HG02981 (cell line): Measurements from ENCODE around the gene JAM3.
"Not testable (repeated sequence)": the region's sequence is repeated elsewhere in the genome, so short reads cannot be mapped to it uniquely, and the experiment has no call there.

Experiments used
- ATAC-seq: cut with Tn5 transposase; IDR thresholded peaks from one replicate; pipeline ENCODE4 v1.9.1; 2021; ENCODE audit warnings: mild to moderate bottlenecking, moderate library complexity; ENCODE audit not compliant: unreplicated experiment

JAM3 gene

DNA sequence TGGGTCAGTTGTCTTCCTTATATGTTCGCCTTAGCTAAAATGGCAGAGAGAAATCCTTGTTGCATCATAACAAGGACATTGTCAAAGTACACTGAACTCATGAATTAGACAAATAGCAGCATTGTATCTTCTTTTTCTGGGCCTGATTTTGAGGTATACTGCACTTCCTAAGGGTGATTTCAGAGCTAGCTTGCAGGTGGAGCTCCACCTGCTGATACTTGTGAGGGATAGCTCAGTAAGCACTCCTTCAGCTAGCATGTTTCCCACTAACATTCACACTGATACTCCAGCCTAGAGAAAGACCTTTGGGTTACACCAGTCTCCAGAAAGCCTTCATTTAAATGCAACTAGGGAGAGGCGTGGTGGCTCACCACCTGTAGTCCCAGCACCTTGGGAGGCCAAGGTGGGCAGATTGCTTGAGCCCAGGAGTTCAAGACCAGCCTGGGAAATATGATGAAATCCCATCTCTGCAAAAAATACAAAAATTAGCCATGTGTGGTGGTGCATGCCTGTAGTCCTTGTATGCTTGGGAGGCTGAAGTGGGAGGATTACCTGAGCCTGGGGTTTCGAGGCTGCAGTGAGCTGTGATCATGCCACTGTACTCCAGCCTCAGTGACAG lies 29.8 kb downstream of the JAM3 start:
- ATAC-seq, result no peak

DNA sequence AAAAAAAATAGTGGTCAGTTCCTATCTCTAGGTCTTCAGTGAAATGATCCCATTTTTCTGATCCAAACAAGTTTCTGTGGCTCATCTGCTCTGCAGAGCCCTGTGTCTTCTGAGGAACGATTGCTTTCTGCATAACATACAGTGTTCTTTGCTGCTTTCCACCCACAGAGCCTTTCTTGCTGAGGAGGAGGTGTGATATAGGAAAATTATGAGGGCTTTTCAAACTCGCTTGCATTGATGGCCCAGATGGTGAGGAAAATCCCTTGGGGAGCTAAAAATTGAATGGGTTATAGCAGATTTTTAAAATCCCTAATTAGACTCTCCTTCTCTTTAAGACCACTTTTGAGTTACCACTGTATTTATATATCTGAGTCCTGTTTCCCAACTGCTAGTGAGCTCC lies 31.3 kb downstream of the JAM3 start:
- no peak for ATAC-seq

DNA sequence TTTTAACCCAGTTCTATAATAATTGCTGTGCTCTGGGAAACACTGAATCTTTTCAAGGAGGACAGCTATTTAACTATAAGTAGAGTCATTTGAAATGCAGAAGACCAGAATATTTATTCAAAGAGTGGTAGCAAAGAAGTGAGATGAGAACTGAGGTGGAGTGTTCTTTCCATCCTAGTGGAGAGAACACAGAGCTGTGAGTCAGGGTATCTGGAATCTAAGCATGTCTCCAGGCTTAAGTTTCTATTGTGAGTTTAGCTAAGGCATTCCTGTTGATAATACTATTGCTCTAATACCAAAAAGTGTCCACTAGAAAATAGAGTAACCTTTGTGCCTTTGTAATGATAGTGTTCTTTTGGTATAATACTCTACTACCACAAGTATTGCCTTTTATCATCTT lies 32.4 kb downstream of the JAM3 start:
- no peak for ATAC-seq

GRCh38 chr11:134110252-134110815 lies 41.5 kb downstream of the JAM3 start:
- ATAC-seq, result no peak

DNA sequence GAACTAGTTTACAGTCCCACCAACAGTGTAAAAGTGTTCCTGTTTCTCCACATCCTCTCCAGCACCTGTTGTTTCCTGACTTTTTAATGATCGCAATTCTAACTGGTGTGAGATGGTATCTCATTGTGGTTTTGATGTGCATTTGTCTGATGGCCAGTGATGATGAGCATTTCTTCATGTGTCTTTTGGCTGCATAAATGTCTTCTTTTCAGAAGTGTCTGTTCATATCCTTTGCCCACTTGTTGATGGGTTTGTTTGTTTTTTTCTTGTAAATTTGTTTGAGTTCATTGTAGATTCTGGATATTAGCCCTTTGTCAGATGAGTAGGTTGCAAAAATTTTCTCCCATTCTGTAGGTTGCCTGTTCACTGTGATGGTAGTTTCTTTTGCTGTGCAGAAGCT lies 44.9 kb downstream of the JAM3 start:
- ATAC-seq, result not testable (repeated sequence)

- ATAC-seq, result no peak
Observed at GRCh38 chr11:134116210-134116609, 47.3 kb downstream of the JAM3 start.

DNA sequence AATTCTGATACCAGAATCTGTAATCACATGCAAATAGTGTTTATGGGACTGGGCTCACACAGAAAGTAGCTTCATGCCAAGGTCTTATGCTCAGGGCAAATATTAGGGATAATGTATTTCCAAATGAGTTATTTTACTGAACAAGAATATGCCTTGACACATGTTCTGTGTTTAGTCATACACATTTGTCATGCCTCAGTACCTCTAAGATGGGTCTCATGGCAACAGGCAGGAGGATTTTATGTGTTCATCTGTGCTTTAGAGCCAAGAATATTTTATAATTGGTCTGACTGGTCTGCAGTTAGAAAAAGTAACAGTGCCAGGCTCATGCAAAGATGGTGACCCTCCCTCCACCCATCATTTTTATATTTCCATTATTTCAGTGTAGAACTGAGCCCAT lies 49.1 kb downstream of the JAM3 start:
- no peak for ATAC-seq

DNA sequence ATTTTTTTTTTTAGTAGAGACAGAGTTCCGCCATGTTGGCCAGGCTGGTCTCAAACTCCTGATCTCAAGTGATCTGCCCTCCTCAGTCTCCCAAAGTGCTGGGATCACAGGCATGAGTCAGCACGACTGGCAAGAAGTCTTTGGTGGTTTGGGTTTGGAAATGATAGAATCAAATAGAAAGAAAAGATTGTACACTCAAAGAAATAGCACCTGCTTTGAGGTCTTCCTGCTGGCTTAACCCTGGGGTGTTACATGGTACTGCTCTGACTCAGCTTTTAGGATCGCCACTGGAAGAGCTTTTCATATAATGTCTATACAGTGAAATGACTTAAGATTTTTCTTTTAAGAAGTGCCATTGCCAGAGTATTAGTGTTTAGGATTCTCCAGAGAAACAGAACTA lies 50.2 kb downstream of the JAM3 start:
- ATAC-seq, result no peak

- ATAC-seq, result no peak
Observed at GRCh38 chr11:134120143-134120850, 51.4 kb downstream of the JAM3 start.

DNA sequence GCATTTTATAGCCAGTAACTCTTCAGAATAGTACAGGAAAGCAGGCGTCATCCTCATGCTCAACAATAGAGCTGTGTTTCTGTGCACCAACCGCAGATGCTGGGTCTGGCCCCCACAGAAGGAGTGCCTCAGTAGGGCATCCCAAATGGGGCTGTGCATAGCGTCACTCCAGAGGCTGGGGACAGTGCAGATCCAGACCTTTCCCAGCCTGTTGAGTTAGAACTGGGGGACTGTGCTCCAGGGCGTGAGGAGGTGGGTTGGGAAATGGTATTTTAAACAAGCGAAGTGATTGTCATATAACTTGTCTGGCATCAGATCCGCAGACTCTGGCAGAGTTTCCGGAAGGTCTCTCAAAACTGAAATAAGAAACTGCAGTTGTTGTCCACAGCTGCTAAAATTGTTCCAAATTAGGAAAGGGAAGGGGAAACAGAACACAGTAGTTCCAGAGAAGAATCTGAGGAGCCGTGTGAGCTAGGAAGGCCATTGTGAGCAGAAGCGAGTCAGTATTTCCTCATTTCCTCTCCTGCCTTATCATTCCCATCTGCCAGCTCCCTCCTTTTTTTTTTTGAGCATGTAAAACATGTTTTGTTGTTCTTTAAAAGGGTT lies 52.2 kb downstream of the JAM3 start:
- ATAC-seq, result no peak

DNA sequence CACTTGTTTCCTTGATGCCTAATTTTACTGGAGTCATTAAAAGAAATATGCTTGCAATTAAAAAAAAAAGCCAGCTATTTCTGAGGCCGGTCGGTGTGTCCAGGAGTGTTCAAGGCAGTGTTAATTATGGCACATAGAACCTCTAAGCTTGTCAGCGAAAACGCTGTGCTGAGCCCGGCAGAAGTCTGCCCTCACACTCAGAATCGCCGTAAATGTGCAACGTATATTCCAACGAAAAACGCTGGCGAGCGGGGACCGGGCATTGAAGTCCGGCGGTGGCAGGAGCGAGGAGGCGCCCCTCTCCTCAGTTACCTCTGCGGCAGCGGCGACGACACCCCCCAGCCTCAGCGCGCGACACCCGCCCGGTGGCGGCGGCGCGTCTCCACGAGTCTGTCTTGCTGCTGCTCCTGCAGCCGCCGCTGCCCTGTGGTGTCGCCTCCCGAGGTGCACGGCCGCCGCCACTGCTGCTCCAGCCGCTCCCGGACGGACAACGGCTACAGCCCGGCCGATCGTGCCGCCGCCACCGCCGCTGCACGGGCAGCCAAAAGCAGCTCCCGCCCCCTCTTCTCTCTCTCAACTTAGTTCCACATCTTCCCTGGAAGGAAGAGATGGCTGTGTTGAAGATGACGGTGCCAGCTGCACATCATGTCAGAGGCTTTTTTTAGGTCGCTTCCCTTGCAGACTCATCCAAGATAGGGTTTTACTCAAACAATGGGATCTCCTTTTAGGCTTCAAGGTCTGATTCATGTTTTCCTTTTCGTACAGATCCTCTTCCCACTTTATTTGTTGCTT lies 56.0 kb downstream of the JAM3 start:
- ATAC-seq, result no peak

GRCh38 chr11:134125507-134125906 lies 56.6 kb downstream of the JAM3 start:
- no peak for ATAC-seq

GRCh38 chr11:134126217-134126822 lies 57.4 kb downstream of the JAM3 start:
- no peak for ATAC-seq

DNA sequence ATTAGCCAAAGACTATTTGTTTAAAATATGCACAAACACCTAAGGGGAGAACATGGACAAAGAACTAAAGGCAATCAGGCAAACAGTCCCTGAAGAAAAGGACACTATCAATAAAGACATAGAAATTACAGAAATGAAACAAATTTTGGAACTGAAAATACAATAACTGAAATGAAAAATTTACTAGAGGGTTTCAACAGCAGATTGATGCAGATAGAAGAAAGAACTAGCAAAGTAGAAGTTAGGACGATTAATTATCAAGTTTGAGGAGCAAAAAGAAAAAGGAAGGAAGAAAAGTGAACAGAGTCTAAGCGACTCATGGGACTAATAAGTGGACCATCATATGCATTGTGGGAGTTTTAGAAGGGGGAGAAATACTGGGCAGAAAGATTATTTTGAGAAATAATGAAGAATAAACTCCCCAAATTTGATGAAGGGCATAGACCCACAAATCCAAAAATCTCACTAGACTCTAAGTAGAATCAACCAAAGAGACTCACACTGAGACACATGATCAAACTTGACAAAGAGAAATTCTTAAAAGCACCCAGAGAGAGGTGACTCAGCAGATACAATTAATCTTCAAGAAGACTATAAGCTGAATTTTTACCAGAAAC lies 62.9 kb downstream of the JAM3 start:
- ATAC-seq, result no peak

DNA sequence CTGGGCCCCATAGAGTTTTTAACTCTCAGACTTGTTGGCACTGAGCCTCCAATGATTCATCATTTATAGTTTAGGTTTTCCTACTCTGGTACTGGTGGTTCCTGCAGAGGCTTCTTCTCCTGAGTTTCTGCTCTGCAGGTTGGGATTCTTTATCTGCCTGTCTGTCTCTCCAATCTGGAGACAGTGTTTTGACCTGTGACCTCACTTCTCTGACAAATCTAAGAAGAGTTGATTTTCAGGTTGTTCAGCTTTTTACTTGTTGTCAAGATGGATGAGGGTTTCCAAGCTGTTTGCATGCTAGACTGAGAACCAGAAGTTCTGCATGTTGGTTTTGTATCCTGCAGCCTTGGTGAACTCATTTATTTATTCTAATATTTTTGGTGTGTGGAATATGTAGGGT lies 63.9 kb downstream of the JAM3 start:
- no peak for ATAC-seq

DNA sequence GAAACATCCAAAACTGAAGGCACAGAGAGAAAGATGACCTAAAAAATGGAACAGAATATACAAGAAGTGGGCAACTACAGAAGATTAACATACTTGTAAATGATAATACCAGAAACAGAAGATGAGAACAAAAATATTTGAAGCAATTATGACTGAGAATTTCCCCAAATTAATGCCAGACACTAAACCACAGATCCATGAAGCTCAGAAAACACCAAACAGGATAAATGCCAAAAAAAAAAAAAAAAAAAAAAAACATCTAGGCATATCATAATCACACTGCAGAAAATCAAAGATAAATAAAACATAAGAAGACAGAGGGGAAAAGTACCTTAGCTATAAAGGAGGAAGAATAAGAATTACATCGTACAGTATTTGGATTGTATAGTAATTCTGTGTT lies 65.3 kb downstream of the JAM3 start:
- ATAC-seq, result no peak

GRCh38 chr11:134138376-134138775 lies 69.5 kb downstream of the JAM3 start:
- no peak for ATAC-seq

DNA sequence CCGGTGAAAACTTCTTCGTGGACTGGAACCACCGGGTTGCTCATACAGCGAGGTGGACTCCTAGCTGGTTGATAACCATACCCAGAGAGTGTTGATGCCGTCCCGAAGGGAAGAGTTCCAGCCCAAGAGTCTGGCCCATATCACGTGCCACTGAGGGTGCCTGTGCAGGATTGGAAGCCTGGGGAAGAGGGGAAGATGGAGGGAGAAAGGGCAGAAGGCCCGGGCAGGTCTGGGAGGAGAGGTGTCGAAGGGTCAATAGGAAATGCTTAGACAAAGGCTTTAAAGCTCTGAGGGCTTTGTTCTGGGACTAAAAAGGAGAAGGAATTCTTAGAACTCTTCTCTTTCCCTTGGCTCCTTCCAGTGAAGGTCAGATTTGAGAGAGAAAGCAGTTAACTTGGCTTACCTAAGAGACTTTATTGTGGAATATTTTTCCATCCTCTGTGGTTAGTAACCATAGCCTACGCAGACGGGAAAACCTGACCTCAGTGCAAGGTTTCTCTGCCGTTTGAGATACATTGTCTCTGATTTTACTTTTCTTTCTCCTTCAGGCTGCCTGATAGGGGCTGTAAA lies 70.5 kb downstream of the JAM3 start:
- ATAC-seq, result no peak

DNA sequence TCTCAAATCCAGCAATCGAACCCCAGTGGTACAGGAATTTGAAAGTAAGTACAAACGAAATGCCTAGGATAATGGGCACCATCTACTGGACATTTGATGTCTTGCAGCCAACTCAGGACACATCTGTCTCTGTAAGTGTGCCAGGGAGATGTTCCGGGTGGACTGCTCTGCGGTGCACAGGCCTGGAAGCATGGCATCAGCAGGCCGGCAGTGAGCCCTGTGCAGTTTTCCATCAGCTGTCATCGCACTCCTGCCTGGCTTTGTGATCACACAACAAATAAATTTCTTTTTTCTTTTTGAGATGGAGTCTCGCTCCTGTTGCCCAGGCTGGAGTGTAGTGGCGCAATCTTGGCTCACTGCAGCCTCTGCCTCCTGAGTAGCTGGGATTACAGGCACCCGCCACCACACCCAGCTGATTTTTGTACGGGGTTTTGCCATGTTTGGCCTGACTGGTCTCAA lies 71.0 kb downstream of the JAM3 start:
- peak; percentile 77 for ATAC-seq

GRCh38 chr11:134140961-134141490 lies 72.2 kb downstream of the JAM3 start:
- no peak for ATAC-seq
